Measurements from ENCODE around the gene CEACAM8. TPM values are rescaled to one million over a fixed set of nuclear protein-coding genes. Genes with fewer than 3 reads are reported as not detected.

Gene CEACAM8
- total and polyA plus RNA-seq, 2 experiments from 2014 or later, result not detected

GRCh38 chr19:42548552-42548951 is 46.2 kb downstream of the CEACAM8 start:
- Histone ChIP-seq H3K79me2 (ENCODE audit: insufficient read depth) (no peaks in the 10 kb centered on the region), H3K27ac (no peak overlapping the region), H3K4me1 (ENCODE audit: insufficient read depth) (no peaks in the 10 kb centered on the region), H3K9ac (no peak overlapping the region), H3F3A (ENCODE audit: insufficient read depth) (no peaks in the 10 kb centered on the region), H4K20me1 (ENCODE audit: insufficient read depth) (no peaks in the 10 kb centered on the region), H3K9me3 (ENCODE audit: low read depth) (no peaks in the 10 kb centered on the region), H2AFZ (no peak overlapping the region), H3K27me3 (replicated peaks; ENCODE audit: insufficient read depth) (peaks cover 82% of the 10 kb centered on the region), H3K9me2 (ENCODE audit: insufficient read depth) (no peaks in the 10 kb centered on the region), H3K4me3 (no peak overlapping the region), H3K4me2 (ENCODE audit: unreplicated experiment) (no peak overlapping the region), H3K36me3 (ENCODE audit: low read depth) (no peaks in the 10 kb centered on the region)
- in situ Hi-C loops (cut with MboI), result no loop called here
- WGBS, 2 experiments (ENCODE audit: low coverage in 1 of 2, low lambda C conversion rate in 2 of 2, missing lambda C conversion rate in 2 of 2), result 70% methylated on average over 4 of the region's 4 CpGs
- no peak for DNase-seq
- TF ChIP-seq EZH2phosphoT487 (IDR thresholded peaks at IDR 0.05; ENCODE audit: insufficient read depth, low read depth) (no peak), EZH2 (IDR thresholded peaks at IDR 0.05; ENCODE audit: insufficient read depth, poor library complexity, severe bottlenecking) (no peak)

GRCh38 chr19:42547929-42548328 is 46.8 kb downstream of the CEACAM8 start:
- Histone ChIP-seq H3K4me2 (ENCODE audit: unreplicated experiment) (no peak overlapping the region), H3F3A (ENCODE audit: insufficient read depth) (no peaks in the 10 kb centered on the region), H3K4me1 (ENCODE audit: insufficient read depth) (no peaks in the 10 kb centered on the region), H3K27me3 (replicated peaks; ENCODE audit: insufficient read depth) (peaks cover 86% of the 10 kb centered on the region), H3K9me3 (ENCODE audit: low read depth) (no peaks in the 10 kb centered on the region), H2AFZ (no peak overlapping the region), H3K79me2 (ENCODE audit: insufficient read depth) (no peaks in the 10 kb centered on the region), H3K9ac (no peak overlapping the region), H4K20me1 (ENCODE audit: insufficient read depth) (no peaks in the 10 kb centered on the region), H3K9me2 (ENCODE audit: insufficient read depth) (no peaks in the 10 kb centered on the region), H3K36me3 (ENCODE audit: low read depth) (no peaks in the 10 kb centered on the region), H3K27ac (no peak overlapping the region), H3K4me3 (no peak overlapping the region)
- no peak for DNase-seq
- no peak for TF ChIP-seq EZH2 (IDR thresholded peaks at IDR 0.05; ENCODE audit: insufficient read depth, poor library complexity, severe bottlenecking)
- TF ChIP-seq EZH2phosphoT487 (IDR thresholded peaks at IDR 0.05; ENCODE audit: insufficient read depth, low read depth), result no peak
- 10 to 28% methylated on average over 2 of the region's 2 CpGs for WGBS, 2 experiments (ENCODE audit: low coverage in 1 of 2, low lambda C conversion rate in 2 of 2, missing lambda C conversion rate in 2 of 2)
- in situ Hi-C loops (cut with MboI), result no loop called here

GRCh38 chr19:42546831-42547500 is 47.8 kb downstream of the CEACAM8 start:
- H4K20me1 ChIP-seq (ENCODE audit: insufficient read depth), result no peaks in the 10 kb centered on the region
- H3K9me2 ChIP-seq (ENCODE audit: insufficient read depth), result no peaks in the 10 kb centered on the region
- TF ChIP-seq EZH2phosphoT487 (IDR thresholded peaks at IDR 0.05; ENCODE audit: insufficient read depth, low read depth) (no peak), EZH2 (IDR thresholded peaks at IDR 0.05; ENCODE audit: insufficient read depth, poor library complexity, severe bottlenecking) (no peak)
- H2AFZ ChIP-seq, result no peak overlapping the region
- H3K4me3 ChIP-seq, result no peak overlapping the region
- no peak overlapping the region for H3K27ac ChIP-seq
- WGBS, 2 experiments (ENCODE audit: low coverage in 1 of 2, low lambda C conversion rate in 2 of 2, missing lambda C conversion rate in 2 of 2), result 49 to 55% methylated on average over 4 of the region's 4 CpGs
- H3K36me3 ChIP-seq (ENCODE audit: low read depth), result no peaks in the 10 kb centered on the region
- H3K27me3 ChIP-seq (replicated peaks; ENCODE audit: insufficient read depth), result peaks cover 85% of the 10 kb centered on the region
- no peaks in the 10 kb centered on the region for H3F3A ChIP-seq (ENCODE audit: insufficient read depth)
- no peaks in the 10 kb centered on the region for H3K9me3 ChIP-seq (ENCODE audit: low read depth)
- H3K4me2 ChIP-seq (ENCODE audit: unreplicated experiment), result no peak overlapping the region
- DNase-seq, result no peak
- in situ Hi-C loops (cut with MboI), result no loop called here
- H3K9ac ChIP-seq, result no peak overlapping the region
- no peaks in the 10 kb centered on the region for H3K79me2 ChIP-seq (ENCODE audit: insufficient read depth)
- H3K4me1 ChIP-seq (ENCODE audit: insufficient read depth), result no peaks in the 10 kb centered on the region

GRCh38 chr19:42544146-42544545 is 50.6 kb downstream of the CEACAM8 start:
- no peaks in the 10 kb centered on the region for H3K36me3 ChIP-seq (ENCODE audit: low read depth)

More at GRCh38 chr19:42544146-42544545, 50.6 kb downstream of the CEACAM8 start:
- H3K4me2 ChIP-seq (ENCODE audit: unreplicated experiment), result no peak overlapping the region
- 65 to 74% methylated on average over 2 to 4 of the region's 4 CpGs for WGBS, 2 experiments (ENCODE audit: low coverage in 1 of 2, low lambda C conversion rate in 2 of 2, missing lambda C conversion rate in 2 of 2)
- no peak for DNase-seq
- no peaks in the 10 kb centered on the region for H3F3A ChIP-seq (ENCODE audit: insufficient read depth)
- peaks cover 75% of the 10 kb centered on the region for H3K27me3 ChIP-seq (replicated peaks; ENCODE audit: insufficient read depth)
- no peaks in the 10 kb centered on the region for H3K4me1 ChIP-seq (ENCODE audit: insufficient read depth)
- in situ Hi-C loops (cut with MboI), result no loop called here
- H3K4me3 ChIP-seq, result no peak overlapping the region
- H3K79me2 ChIP-seq (ENCODE audit: insufficient read depth), result no peaks in the 10 kb centered on the region
- TF ChIP-seq EZH2phosphoT487 (IDR thresholded peaks at IDR 0.05; ENCODE audit: insufficient read depth, low read depth) (no peak), EZH2 (IDR thresholded peaks at IDR 0.05; ENCODE audit: insufficient read depth, poor library complexity, severe bottlenecking) (no peak)
- H3K9me3 ChIP-seq (ENCODE audit: low read depth), result no peaks in the 10 kb centered on the region
- no peak overlapping the region for H2AFZ ChIP-seq
- no peak overlapping the region for H3K9ac ChIP-seq
- no peaks in the 10 kb centered on the region for H4K20me1 ChIP-seq (ENCODE audit: insufficient read depth)
- no peaks in the 10 kb centered on the region for H3K9me2 ChIP-seq (ENCODE audit: insufficient read depth)
- H3K27ac ChIP-seq, result no peak overlapping the region

All from GM23248 (cell line).